B cell (primary cell): ENCODE results near the gene TBK1. TPM values are rescaled to one million over a fixed set of nuclear protein-coding genes. Genes with fewer than 3 reads are reported as not detected.

ENCODE experiments used
- ATAC-seq: fragments of 200-7000 bp; cut with Tn5 transposase; one replicate; pipeline ENCODE4 v1.10.0; 2021; ENCODE audit warnings: low read depth, mild to moderate bottlenecking, moderate number of reproducible peaks, moderate library complexity
- CTCF ChIA-PET: fragments of 350-600 bp; sonication (Branson Sonifier 250); formaldehyde crosslinking; loops from one replicate; lab custom pipeline; 2021; ENCODE audit warnings: antibody characterized with exemption, inconsistent platforms; lab: Charles Lee
- POLR2A ChIA-PET: fragments of 350-600 bp; sonication (Branson Sonifier 250); formaldehyde crosslinking; loops from one replicate; lab custom pipeline; 2021; ENCODE audit warnings: antibody characterized with exemption; lab: Charles Lee
- DNase-seq: peaks from one replicate; pipeline ENCODE4 v3.0.0; 2013
- H2AFZ ChIP-seq: 2 replicates; pipeline ENCODE4 v1.6.1; 2012; ENCODE audit warnings: mild to moderate bottlenecking, low read depth, low read length; ENCODE audit not compliant: insufficient read depth, poor library complexity, severe bottlenecking
- H3K27ac ChIP-seq, 2 donors: 1 replicate in 1 of 2; 2 replicates in 1 of 2; pipeline ENCODE4 v1.5.1; 2012 to 2013; ENCODE audit warnings: low read length in 2 of 2, mild to moderate bottlenecking in 2 of 2, moderate library complexity in 1 of 2
- H3K27me3 ChIP-seq, 4 experiments: fragments of 200-600 bp in 1 of 4; sonication (generic) in 1 of 4; replicated peaks in 1 of 4; 1 replicate in 2 of 4; 2 replicates in 2 of 4; pipeline versions ENCODE4 v1.6.1 to v1.7.0; 2013 to 2016; ENCODE audit warnings: low read length in 3 of 4, mild to moderate bottlenecking in 2 of 4, mixed read lengths in 1 of 4, moderate library complexity in 1 of 4; ENCODE audit not compliant: insufficient read depth in 4 of 4, control insufficient read depth in 3 of 4; ENCODE audit errors: control extremely low read depth in 1 of 4
- H3K36me3 ChIP-seq, 2 experiments: replicated peaks in 1 of 2; 1 replicate in 1 of 2; 2 replicates in 1 of 2; pipeline versions ENCODE4 v1.6.1 to v1.7.1; 2013; ENCODE audit warnings: low read length in 1 of 2; ENCODE audit not compliant: insufficient read depth in 2 of 2, control insufficient read depth in 1 of 2; ENCODE audit errors: control extremely low read depth in 1 of 2, extremely low read depth in 1 of 2
- H3K4me1 ChIP-seq, 2 donors: fragments of 200-600 bp in 1 of 2; sonication (generic) in 1 of 2; 1 replicate in 1 of 2; 2 replicates in 1 of 2; pipeline versions ENCODE4 v1.5.1 to v1.6.1; 2013 to 2017; ENCODE audit warnings: low read length in 2 of 2; ENCODE audit not compliant: control insufficient read depth in 2 of 2, insufficient read depth in 2 of 2
- H3K4me2 ChIP-seq: replicated peaks from 2 replicates; pipeline ENCODE3; 2012; ENCODE audit warnings: mild to moderate bottlenecking, low read depth, low read length; ENCODE audit not compliant: poor library complexity, severe bottlenecking
- H3K4me3 ChIP-seq, 5 experiments: fragments of 200-600 bp in 1 of 5; sonication (generic) in 1 of 5; 1 replicate in 3 of 5; 2 replicates in 2 of 5; pipeline versions ENCODE4 v1.5.1 to v1.7.0; 2011 to 2016; ENCODE audit warnings: low read length in 4 of 5, mild to moderate bottlenecking in 4 of 5, low read depth in 2 of 5, control low read depth in 1 of 5, moderate library complexity in 1 of 5; ENCODE audit not compliant: insufficient read depth in 1 of 5; ENCODE audit errors: control extremely low read depth in 1 of 5, extremely low read depth in 1 of 5
- H3K79me2 ChIP-seq: fragments of 200-600 bp; sonication (generic); one replicate; pipeline ENCODE4 v1.6.0; 2016; ENCODE audit warnings: low read length; ENCODE audit not compliant: control insufficient read depth, insufficient read depth
- H3K9ac ChIP-seq: fragments of 200-600 bp; sonication (generic); 2 replicates; pipeline ENCODE4 v1.6.1; 2017; ENCODE audit warnings: mild to moderate bottlenecking, low read length, moderate library complexity
- H3K9me3 ChIP-seq, 3 donors: one replicate each; pipeline versions ENCODE4 v1.6.1 to v1.7.1; 2013; ENCODE audit warnings: low read length in 2 of 3; ENCODE audit not compliant: control insufficient read depth in 2 of 3, insufficient read depth in 1 of 3; ENCODE audit errors: control extremely low read depth in 1 of 3
- H4K20me1 ChIP-seq: 2 replicates; pipeline ENCODE4 v1.6.0; 2012; ENCODE audit warnings: mild to moderate bottlenecking, low read length; ENCODE audit not compliant: insufficient read depth, control insufficient read depth, poor library complexity, severe bottlenecking
- H3K27ac Mint-ChIP-seq: one replicate; pipeline ENCODE4 v1.8.0; 2021; ENCODE audit warnings: mixed read lengths
- H3K27me3 Mint-ChIP-seq: one replicate; pipeline ENCODE4 v1.8.0; 2021; ENCODE audit warnings: mixed read lengths
- H3K4me1 Mint-ChIP-seq: one replicate; pipeline ENCODE4 v1.8.0; 2021; ENCODE audit warnings: mixed read lengths
- H3K4me3 Mint-ChIP-seq: one replicate; pipeline ENCODE4 v1.8.0; 2021; ENCODE audit warnings: mixed read lengths
- H3K9me3 Mint-ChIP-seq: one replicate; pipeline ENCODE4 v1.8.0; 2022; ENCODE audit warnings: mixed read lengths; ENCODE audit not compliant: insufficient read depth
- CTCF ChIP-seq: fragments of 200-600 bp; IDR thresholded peaks from one replicate; pipeline ENCODE4 v1.8.0; 2022; ENCODE audit warnings: antibody characterized with exemption, mild to moderate bottlenecking
- EZH2 ChIP-seq: IDR thresholded peaks from 2 replicates; pipeline ENCODE4 v1.6.1; 2012; ENCODE audit warnings: borderline replicate concordance, low read depth, mild to moderate bottlenecking, moderate library complexity, low read length; ENCODE audit not compliant: insufficient read depth, poor library complexity, severe bottlenecking
- WGBS: methylation state at CpG from one replicate; pipeline ENCODE4 v1.1.5; 2013; ENCODE audit warnings: missing lambda C conversion rate; ENCODE audit not compliant: insufficient coverage; 5-methylcytosine and 5-hydroxymethylcytosine counted together
- intact Hi-C: fragments of 100-400 bp; cut with micrococcal nuclease; formaldehyde crosslinking; loops from one replicate; pipeline ENCODE4 v1.10.0; 2022
- polyA plus RNA-seq: library from polyadenylated mRNA; depleted of rRNA; stranded (reverse); fragments of >200 nt; gene quantifications from 2 replicates; pipeline ENCODE4 v1.2.3, GENCODE V29; 2012
- total RNA-seq, 2 donors: library from RNA; stranded (reverse); fragments of 120-200 nt in 1 of 2; gene quantifications; 1 replicate in 1 of 2; 2 replicates in 1 of 2; pipeline versions ENCODE4 v1.2.3 to v1.2.4, GENCODE V29; 2013 to 2022

TBK1 gene
- total and polyA plus RNA-seq, 2 donors (not counting 1 experiment from before 2014, with no cell fraction given): 10.4 to 46.9 TPM

DNA sequence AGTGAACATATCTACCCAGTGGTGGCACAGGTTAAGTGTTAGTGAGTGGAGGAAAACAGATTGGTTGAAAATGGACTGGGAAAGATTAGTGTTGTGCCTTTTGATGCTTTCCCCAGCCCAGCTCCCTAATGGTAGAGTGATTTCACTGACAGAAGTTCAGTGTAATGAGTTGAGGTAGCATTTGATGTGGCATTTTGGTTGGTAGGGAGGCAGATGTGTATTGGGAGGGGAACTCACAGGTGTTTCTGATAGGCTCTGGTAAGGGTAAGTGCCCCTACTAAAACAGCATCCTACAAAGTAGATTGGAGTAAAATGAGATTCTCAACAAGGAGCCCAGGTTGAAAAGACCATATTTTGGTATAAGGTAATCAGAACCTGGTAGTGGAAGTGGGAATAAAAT lies 4.2 kb downstream of the TBK1 start:
- Histone ChIP-seq H3K27ac (peak overlapping the region in 1 of 2 donors; percentile 65), H4K20me1 (no peaks in the 10 kb centered on the region), H3K27me3 (no peaks in the 10 kb centered on the region), H3K4me1 (peaks cover 12 to 20% of the 10 kb centered on the region in 2 donors), H3K36me3 (peaks cover 1 to 4% of the 10 kb centered on the region in 2 experiments), H2AFZ (no peak overlapping the region), H3K9me3 (no peaks in the 10 kb centered on the region), H3K79me2 (peaks cover 78% of the 10 kb centered on the region), H3K4me3 (no peak overlapping the region), H3K4me2 (no peak overlapping the region), H3K9ac (no peak overlapping the region)
- ChIA-PET POLR2A (no interaction called here), CTCF (interaction anchor here (0.6 kb wide), 1 partner anchor 205 kb away, joined by 3 read pairs; no protein-coding TSS in a partner anchor)
- ATAC-seq: no peak
- no peaks in the 10 kb centered on the region for H3K27me3 Mint-ChIP-seq
- intact Hi-C loops: no loop called here
- peaks cover 53% of the 10 kb centered on the region for H3K4me1 Mint-ChIP-seq
- TF ChIP-seq CTCF (no peak), EZH2 (no peak)
- no peaks in the 10 kb centered on the region for H3K9me3 Mint-ChIP-seq
- H3K27ac Mint-ChIP-seq: peak overlapping the region; percentile 62
- no peak overlapping the region for H3K4me3 Mint-ChIP-seq
- DNase-seq: no peak

DNA sequence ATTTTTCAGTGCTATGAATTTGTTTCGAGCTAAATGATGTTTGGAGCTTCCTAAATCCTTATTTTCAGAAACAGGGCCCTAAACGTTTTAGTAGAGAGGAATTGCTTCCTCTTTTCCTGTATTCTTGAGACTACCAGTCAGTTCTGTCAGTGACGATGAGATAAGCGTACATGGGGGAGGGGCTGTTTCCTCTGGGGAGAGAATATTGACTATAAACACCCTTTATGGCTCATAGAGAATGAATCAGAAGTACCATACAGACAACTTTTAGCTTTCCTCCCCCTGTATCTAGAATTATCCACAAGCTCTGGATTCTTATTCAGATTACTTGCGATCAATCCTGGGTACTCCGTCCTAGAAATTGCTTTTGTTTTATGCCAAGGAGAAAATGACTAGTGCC lies 5.1 kb downstream of the TBK1 start:
- ChIA-PET POLR2A (no interaction called here), CTCF (interaction anchor here (0.7 to 0.9 kb wide), 2 partner anchors 22 to 92 kb away, joined by 3 to 4 read pairs; no protein-coding TSS in a partner anchor)
- no peak overlapping the region for H3K4me2 ChIP-seq
- peak overlapping the region; percentile 10 for H3K27ac Mint-ChIP-seq
- WGBS: no CpG with 5 or more reads among the region's 6 CpGs
- H3K27me3 Mint-ChIP-seq: no peaks in the 10 kb centered on the region
- H3K4me1 ChIP-seq: peaks cover 9 to 17% of the 10 kb centered on the region in 2 donors
- H3K79me2 ChIP-seq: peaks cover 76% of the 10 kb centered on the region
- ATAC-seq (no peak), DNase-seq (peak; percentile 11)
- no peaks in the 10 kb centered on the region for H4K20me1 ChIP-seq
- H3K9me3 Mint-ChIP-seq: no peaks in the 10 kb centered on the region
- peaks cover 47% of the 10 kb centered on the region for H3K4me1 Mint-ChIP-seq
- TF ChIP-seq CTCF (no peak), EZH2 (no peak)
- H3K9ac ChIP-seq: no peak overlapping the region
- no peaks in the 10 kb centered on the region for H3K9me3 ChIP-seq
- H3K4me3 ChIP-seq: no peak overlapping the region
- H3K27me3 ChIP-seq: no peaks in the 10 kb centered on the region
- H2AFZ ChIP-seq: no peak overlapping the region
- H3K4me3 Mint-ChIP-seq: no peak overlapping the region
- peaks cover 6 to 9% of the 10 kb centered on the region in 2 experiments for H3K36me3 ChIP-seq
- intact Hi-C loops: no loop called here
- H3K27ac ChIP-seq: peak overlapping the region in 1 of 2 donors; percentile 27
